HG03060 (cell line): Measurements from ENCODE around the gene RFX7.

Experiments
- ATAC-seq: cut with Tn5 transposase; IDR thresholded peaks from one replicate; pipeline ENCODE4 v1.9.1; 2021; ENCODE audit warnings: low read depth, moderate number of reproducible peaks; ENCODE audit not compliant: unreplicated experiment

The RFX7 gene

DNA sequence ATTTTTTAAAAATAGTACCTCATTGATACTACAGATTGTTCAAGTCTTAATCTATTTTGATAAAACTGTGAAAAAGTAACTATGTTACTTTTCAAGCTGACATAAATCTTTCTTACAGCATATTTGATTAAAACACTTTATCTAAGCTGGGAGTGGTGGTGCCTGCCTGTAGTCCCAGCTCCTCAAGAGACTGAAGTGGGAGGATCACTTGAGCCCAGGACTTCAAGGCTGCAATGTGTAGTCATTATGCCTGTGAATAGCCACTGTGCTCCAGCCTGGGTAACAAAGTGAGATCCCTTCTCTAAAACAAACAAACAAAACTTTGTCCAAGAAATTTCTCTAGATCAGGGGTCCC lies 190.7 kb downstream of the RFX7 start:
- no peak for ATAC-seq

- no peak for ATAC-seq
Observed at GRCh38 chr15:56052395-56053045, 191.2 kb downstream of the RFX7 start.

DNA sequence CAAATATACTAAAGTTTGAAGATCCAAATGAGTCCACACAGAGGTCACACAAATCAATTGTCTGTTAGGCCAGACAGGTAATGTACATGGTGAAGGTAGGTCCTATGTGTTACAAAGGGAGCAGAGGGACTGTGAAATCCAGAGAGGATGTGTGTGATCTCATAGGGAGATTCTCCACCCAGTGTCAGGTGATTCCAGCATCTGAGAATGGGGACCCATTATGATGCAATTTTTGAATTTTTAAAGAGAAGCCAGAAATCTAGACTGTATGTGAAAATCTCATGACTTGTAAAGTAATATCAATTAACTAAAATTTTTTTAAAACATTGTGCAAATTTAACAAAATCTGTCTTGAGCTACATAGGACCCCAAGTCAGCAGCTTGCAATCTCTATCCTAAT lies 192.0 kb downstream of the RFX7 start:
- ATAC-seq: no peak

DNA sequence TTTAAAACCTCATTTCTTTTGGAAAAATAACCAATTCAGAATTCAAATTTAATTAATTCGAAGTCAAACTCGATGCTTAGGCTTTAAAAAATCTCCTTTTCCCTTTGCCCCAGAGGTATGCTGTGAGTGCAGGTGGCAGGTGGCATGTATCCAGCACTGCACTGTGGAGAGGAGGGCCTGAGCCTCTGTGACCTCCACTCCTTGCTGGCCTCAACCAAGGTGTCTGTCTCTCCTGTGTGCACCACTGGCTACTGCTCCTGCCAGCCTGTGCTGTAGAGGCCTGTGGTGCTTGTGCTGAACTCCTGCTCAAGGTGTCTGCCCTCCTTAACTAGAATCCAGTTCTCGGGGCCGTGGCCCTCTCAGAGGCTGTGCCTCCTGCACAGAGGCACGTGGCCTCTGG lies 194.1 kb downstream of the RFX7 start:
- no peak for ATAC-seq

- ATAC-seq: no peak
Observed at GRCh38 chr15:56047354-56047753, 196.3 kb downstream of the RFX7 start.

DNA sequence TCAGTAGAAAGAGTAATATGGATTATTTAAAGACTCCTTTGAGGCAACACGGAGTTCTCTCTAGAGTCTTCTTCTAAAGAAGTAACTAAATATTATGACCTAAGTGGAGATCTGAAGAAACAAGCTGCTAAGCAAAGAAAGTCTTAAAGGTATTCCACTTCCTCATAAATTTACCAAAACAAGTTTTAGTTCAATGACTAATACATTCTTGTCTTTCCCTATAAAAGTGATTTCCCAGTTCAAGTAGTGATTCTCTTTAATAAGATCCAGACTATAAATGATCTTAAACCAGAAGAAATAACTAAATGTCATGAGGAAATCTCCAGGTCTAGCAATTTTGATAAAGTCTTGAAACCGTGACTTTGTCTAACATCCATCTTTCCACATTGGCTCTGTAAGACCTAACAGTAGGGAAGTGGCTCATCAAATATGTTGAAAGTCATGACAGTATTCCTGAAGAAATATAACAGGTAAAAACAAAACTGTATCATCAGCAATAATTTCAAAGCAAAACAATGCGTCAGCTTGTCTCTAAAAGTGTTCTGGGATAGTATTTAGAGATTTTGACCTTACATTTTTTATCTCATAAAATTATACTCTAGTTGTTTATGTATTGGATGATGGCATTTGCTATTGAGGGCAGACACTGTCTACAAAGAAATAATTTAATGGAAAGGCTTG lies 198.5 kb downstream of the RFX7 start:
- ATAC-seq: no peak

DNA sequence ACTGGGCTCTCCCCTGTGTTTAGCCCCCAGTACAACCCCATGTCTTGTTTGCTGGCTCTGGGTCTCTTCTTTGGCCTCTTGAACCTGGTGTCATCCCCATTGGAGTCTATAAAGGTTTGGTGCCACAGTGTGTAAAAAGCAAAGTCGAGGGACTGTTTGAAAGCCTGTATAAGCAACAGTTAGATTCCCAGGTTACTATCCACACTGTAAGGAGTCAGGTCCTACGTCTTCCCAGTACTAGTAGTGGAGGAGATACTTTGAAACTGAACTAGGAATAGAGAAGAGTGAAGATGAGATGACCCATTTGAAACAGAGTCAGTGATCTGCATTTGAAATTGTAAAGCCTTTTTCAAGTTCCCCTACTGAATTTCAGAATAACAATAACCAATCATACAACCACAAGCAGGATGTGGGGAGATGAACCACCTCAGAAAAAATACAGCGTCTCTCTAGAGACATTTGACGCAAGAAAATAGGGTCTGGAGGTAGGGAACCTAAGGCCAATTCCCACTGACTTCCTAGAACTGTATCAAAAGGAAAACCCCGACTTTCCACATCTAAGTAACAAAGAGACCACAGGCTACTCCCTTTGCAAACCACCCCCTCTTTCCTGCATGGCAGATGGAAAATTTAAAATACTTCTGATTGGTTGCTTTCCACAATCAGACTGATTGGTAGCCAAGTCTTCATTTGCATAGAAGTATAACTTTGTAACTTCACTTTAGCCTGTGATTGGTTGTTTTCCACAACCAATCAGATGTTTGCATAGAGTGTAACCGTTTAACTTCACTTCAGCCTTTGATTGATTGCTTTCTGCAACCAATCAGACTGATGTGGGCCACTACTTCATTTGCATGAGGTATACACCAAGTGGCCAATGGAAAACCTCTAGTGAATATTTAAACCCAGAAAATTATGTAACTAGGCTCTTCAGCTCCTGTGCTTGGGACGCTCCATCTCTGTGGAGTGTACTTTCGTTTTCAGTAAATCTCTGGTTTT lies 200.4 kb downstream of the RFX7 start:
- ATAC-seq: no peak

DNA sequence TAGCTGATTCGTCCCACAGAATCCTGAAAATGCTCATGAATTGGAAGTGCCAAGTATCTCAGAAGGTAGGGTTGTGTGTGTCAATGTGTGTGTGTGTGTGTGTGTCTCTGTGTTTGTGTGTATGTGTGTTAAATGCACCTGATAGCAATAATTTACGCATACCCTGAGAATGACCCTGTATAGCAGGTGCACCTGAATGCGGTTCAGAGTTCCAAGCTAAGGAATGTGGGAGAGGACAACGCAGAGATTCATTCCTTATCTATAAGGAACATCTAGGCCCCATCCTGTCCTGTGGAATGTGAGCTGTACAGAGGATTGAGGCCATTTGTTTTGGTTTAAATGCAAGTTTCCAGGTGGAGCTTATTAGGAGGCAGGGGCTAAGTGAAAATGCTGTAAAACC lies 201.2 kb downstream of the RFX7 start:
- ATAC-seq: no peak

DNA sequence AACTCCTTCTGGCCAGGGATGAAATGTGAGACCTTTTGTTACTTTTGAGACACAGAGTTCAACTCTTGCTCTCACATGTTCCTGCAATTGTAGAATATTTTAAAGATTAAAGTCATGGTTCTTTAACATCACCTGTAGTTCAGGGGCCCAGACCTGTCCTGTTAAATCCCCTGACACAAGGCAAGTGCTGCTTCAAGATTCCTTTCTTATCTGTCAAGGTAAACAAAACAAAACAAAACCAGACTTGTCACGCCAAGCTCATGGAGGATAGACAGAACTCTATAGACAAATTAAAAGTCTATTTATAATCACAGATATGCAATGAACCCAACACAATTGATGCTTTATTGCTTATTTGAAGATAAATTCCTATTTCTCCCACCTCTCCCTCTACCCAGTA lies 201.6 kb downstream of the RFX7 start:
- ATAC-seq: no peak

DNA sequence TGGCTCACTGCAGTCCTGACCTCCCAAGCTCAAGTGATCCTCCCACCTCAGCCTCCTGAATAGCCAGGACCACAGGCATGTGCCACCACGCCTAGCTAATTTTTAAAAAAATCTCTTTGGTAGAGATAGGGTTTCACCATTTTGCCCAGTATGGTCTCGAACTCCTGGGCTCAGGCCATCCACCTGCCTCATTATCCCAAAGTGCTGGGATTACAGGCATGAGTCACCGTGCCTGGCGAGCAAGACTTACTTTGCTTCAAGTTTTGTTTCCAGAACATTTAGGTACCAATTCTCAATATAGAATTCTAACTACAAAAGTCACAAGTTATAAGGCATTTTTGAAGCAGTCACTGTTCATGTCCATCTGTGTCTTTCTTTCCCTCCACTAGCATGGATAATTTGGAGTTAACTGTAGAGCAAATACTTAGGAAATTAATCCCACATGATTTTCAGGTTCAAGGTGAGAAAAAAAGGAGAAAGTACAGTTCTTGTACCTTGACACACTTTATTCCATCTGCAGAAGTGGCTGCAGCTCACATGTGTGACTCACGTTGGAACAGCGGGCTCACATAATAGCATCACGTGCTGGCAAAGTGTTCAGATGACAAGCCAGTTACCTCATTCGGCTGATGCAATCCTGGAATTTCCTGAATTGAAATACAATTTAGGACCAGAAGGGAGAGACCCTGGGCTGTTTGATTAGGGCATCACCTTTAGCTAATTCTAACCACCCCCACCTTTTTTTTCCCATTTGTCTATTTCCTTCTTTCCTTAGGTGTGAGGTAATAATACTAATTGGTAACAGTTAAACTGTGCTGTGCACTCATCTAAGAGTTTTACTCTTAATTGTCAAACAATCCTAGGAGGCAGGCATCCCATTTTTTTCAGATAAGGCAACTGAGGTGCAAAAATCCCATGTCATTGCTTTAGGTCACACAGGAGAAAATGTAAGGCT lies 203.3 kb downstream of the RFX7 start:
- no peak for ATAC-seq

GRCh38 chr15:56038707-56039106 lies 205.0 kb downstream of the RFX7 start:
- ATAC-seq: no peak

- no peak for ATAC-seq
Observed at GRCh38 chr15:56038015-56038414, 205.7 kb downstream of the RFX7 start.
